GM03348 (cell line): ENCODE measurements around the gene CREB3L2.

Source experiments
- DNase-seq: peaks from one replicate; pipeline ENCODE4 v3.0.0; 2012; ENCODE audit warnings: low spot score

The CREB3L2 gene

GRCh38 chr7:137951700-137952425 is 50.0 kb downstream of the CREB3L2 start:
- DNase-seq, result no peak

- DNase-seq, result no peak
These were observed 50.9 kb downstream of the CREB3L2 start for GRCh38 chr7:137950967-137951366.

DNA sequence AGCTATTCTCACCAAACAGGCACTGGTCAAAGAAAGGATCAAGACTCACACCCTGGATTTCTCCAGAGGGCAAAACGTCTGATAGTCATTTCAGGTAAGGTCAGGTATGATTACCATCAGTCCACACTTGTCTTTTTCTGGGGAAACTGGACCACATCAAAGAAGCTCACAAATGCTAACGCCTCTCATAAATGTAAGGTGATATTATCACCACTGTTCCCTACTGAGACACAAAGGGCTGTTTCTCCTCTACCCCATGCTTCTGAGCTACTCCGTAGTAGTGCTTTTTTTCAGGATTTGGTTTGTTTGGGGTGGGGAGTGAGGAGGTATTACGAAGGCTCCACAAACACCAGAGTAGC is 51.6 kb downstream of the CREB3L2 start:
- DNase-seq, result no peak

DNA sequence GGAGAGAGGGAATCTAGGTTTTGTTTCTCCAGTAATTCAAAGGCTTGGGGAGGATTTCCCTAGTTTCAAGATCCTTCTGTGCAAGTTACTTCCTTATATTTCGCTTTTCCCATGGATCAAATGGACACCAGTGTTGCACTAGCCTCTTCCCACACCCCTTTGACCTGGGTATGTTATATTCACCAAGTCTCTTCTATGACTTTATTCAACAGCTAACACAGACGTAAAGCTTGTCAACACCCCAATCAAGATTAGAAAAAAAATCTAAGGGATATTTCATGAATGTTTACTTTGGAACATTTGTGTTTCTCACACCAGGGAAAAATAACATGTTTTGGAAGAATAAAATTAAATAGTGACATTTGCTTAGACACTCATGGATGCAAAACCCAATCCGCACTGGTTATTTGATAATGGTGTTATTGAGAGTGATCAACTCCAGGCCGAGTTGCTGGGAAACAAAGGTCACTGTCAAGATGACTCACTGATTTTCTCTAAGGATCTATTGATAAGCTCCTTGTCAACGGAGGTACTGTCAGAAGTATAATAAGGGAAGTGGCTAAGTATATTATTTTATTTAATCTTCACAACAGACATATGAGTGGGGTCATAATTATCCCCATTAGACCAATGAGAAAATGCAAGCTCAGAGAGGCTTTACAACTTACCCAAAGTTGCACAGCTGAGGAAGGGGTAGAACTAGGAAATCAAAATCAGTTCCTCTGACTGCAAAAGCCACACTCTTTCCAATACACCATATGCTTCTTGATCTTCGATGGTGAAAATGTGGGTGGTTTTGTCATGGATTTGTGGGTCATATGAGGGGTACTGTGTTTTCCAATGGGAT is 52.2 kb downstream of the CREB3L2 start:
- no peak for DNase-seq

DNA sequence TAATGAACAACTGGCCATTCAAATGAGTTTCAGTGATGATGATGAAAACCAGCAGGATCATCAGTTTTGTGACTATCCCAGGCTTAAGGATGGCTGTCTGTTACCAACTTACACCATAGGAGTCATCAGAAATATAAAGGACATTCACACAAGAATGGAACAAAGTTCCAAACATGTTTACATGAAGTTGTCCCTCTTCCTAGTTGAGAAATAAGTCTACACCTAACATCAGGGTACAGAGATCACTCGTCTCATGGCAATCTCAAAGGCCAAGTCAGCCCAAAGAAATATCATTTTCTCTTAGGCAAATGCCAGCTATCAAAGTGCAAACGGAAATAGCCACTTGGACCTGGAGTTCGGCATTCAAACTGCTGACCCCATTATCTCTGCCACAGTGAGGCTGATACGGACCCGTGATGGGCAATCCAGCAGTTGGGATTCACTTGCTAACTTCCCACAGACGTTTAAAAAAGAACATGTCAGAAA is 53.0 kb downstream of the CREB3L2 start:
- DNase-seq, result no peak

GRCh38 chr7:137948083-137948844 is 53.6 kb downstream of the CREB3L2 start:
- DNase-seq, result no peak

- DNase-seq, result no peak
These were observed 54.8 kb downstream of the CREB3L2 start for GRCh38 chr7:137947046-137947445.

- DNase-seq, result no peak
These were observed 55.9 kb downstream of the CREB3L2 start for GRCh38 chr7:137946011-137946410.

DNA sequence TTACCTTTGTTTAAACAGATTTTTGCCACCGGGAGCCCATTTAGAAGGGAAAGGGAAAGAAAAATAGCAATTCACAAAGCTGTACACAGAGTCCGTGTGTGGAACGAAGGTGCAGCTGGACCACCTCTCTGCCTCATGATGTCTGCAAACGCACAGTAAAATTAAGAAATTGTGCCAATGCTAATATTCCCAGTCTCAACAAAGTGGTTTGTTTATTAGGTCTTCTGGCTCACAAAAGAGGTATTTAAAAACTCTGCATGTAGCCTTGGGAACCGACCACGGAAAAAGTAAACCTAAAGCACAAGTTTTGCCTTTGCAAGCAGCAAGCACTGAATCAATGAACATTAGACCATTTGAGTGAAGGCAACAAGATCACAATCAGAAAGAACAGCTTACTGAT is 57.7 kb downstream of the CREB3L2 start:
- DNase-seq, result no peak

- no peak for DNase-seq
These were observed 58.7 kb downstream of the CREB3L2 start for GRCh38 chr7:137943132-137943551.

- DNase-seq, result no peak
These were observed 59.3 kb downstream of the CREB3L2 start for GRCh38 chr7:137942484-137943115.

GRCh38 chr7:137940656-137941518 is 61.0 kb downstream of the CREB3L2 start:
- DNase-seq, result no peak

- DNase-seq, result no peak
These were observed 61.7 kb downstream of the CREB3L2 start for GRCh38 chr7:137940218-137940617.

- DNase-seq, result peak; percentile 46
These were observed 64.7 kb downstream of the CREB3L2 start for GRCh38 chr7:137937202-137937560.

GRCh38 chr7:137936509-137937201 is 65.2 kb downstream of the CREB3L2 start:
- no peak for DNase-seq

GRCh38 chr7:137935884-137936508 is 65.9 kb downstream of the CREB3L2 start:
- DNase-seq, result no peak

DNA sequence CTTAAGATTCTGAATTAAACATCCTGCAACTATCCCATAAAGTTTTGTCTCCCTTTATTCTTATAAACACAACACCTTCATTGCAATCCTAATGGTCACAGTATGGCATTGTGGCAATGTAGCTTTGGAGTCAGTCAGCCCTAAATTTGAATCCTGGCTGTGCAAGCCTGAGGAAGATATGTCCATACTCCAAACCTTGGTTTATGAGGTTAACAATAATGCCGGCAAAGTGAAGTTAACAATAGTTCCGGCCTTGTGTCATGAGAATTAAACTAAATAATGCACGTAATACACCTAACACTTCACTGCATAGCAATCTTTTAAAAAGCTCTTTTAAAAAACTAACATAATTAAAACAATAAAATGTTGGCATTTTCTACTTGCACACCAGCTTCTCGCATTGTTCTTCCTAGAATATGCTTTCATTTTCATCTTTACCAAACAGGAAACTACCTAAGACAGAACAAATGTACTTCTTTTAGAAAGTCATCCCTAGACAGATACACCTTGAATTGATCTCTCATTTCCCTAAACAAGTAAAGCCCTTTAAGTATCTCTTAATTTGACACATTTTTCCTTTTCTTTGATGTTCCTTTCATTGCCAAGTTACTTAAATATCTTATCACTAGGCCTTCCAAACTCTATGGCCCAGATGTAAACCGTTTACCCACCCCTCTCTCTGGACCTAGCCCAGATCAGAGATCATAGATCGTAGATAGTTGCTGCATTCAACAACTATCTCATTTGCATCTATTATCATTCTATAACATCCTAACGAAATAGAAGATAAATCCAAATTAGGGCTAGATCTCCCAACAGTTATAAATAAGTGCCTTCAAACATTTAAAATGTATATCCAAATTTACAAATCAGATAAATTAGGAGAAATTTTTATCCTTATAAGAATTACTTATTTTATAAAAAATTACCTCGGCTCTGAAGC is 66.7 kb downstream of the CREB3L2 start:
- no peak for DNase-seq

DNA sequence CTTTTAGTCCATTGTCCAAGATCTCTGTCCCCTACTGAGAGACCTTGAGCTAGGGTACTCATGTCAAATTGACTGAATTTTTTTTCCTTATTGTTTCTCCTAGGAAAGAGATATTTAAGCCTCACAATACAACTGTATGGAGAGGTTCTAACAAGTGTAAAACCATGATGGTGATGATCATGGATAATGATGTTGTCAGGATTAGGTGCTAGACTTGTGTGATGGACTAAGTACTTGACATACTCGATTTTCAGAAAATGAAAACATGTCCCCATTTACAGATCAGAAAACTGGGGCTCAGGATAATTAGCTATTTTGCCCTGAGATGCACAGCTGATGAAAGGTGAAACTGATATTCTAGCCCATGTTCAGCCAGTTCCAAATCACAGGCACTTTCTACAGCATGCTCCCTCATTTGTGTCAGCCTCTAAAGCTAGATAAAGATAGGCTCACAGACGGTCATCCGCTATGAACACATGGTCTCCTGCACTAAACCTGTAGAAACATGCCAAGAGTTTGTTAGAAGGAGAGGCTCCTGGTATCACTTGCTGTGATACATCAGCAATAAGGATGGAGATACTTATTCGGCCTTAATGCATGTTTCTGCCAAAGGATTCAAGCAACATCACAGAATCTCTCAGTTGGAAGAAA is 67.6 kb downstream of the CREB3L2 start:
- no peak for DNase-seq
